ENCODE data around the gene CCNJL. TPM values are rescaled to one million over a fixed set of nuclear protein-coding genes. Genes with fewer than 3 reads are reported as not detected.
"Not testable (repeated sequence)": the region's sequence is repeated elsewhere in the genome, so short reads cannot be mapped to it uniquely, and the experiment has no call there.

CCNJL gene
- polyA plus RNA-seq, 5 donors, result 7.9 to 12.7 (median 9.6) TPM

GRCh38 chr5:160339406-160340130, 27.2 kb upstream of the CCNJL start:
- no peak for DNase-seq

- not testable (repeated sequence) for DNase-seq
Measured at GRCh38 chr5:160334716-160335115, 22.4 kb upstream of the CCNJL start.

- no peak for DNase-seq
Measured at GRCh38 chr5:160333721-160334120, 21.4 kb upstream of the CCNJL start.

GRCh38 chr5:160330212-160330611, 17.8 kb upstream of the CCNJL start:
- no peak for DNase-seq

- no peak for DNase-seq
Measured at GRCh38 chr5:160327818-160328217, 15.5 kb upstream of the CCNJL start.

GRCh38 chr5:160326981-160327380, 14.6 kb upstream of the CCNJL start:
- DNase-seq, result no peak

GRCh38 chr5:160325716-160326115, 13.4 kb upstream of the CCNJL start:
- no peak for DNase-seq

- DNase-seq, result no peak
Measured at GRCh38 chr5:160324886-160325285, 12.5 kb upstream of the CCNJL start.

GRCh38 chr5:160318409-160318808, 6.0 kb upstream of the CCNJL start:
- no peak for DNase-seq

- DNase-seq, result no peak
Measured at GRCh38 chr5:160317434-160317833, 5.1 kb upstream of the CCNJL start.

- DNase-seq, result no peak
Measured at GRCh38 chr5:160315968-160316367, 3.6 kb upstream of the CCNJL start.

GRCh38 chr5:160312960-160313727, 780 bp upstream of the CCNJL start:
- DNase-seq, result no peak

- no peak for DNase-seq
Measured at GRCh38 chr5:160311491-160312133, 752 bp downstream of the CCNJL start.

GRCh38 chr5:160310552-160311295, 1.6 kb downstream of the CCNJL start:
- no peak for DNase-seq

GRCh38 chr5:160310140-160310539, 2.2 kb downstream of the CCNJL start:
- DNase-seq, result no peak

GRCh38 chr5:160306696-160307095, 5.7 kb downstream of the CCNJL start:
- no peak for DNase-seq

GRCh38 chr5:160305319-160305718, 7.0 kb downstream of the CCNJL start:
- no peak for DNase-seq

- no peak for DNase-seq
Measured at GRCh38 chr5:160303690-160304089, 8.7 kb downstream of the CCNJL start.

GRCh38 chr5:160298189-160298588, 14.2 kb downstream of the CCNJL start:
- no peak for DNase-seq

- DNase-seq, result no peak
Measured at GRCh38 chr5:160297776-160298175, 14.6 kb downstream of the CCNJL start.

GRCh38 chr5:160297004-160297403, 15.4 kb downstream of the CCNJL start:
- no peak for DNase-seq

- DNase-seq, result no peak
Measured at GRCh38 chr5:160296496-160296895, 15.9 kb downstream of the CCNJL start.
